AG10803 (cell line): ENCODE data around the gene MPV17.
A peak's percentile ranks its signal among the peaks of the same experiment; 100 is the strongest.

Source experiments
- DNase-seq: peaks from one replicate; pipeline ENCODE4 v3.0.0; 2010; ENCODE audit warnings: low read depth
- H3K4me3 ChIP-seq: 2 replicates; pipeline ENCODE4 v1.5.1; 2011; ENCODE audit warnings: mild to moderate bottlenecking, low read length, control low read depth
- CTCF ChIP-seq: conservative IDR thresholded peaks from 2 replicates; pipeline ENCODE4 v1.5.1; 2011; ENCODE audit warnings: mild to moderate bottlenecking, low read length, control low read depth, inconsistent platforms

The MPV17 gene

GRCh38 chr2:27262379-27263286 lies 60.3 kb downstream of the MPV17 start, which contains the start of gene SLC30A3:
Gene SLC30A3, minus strand, starts transcription at chr2:27263047. Its CDS starts 141 bp downstream, at chr2:27262906.
- DNase-seq = peak; percentile 13
- no peak for TF ChIP-seq CTCF
- H3K4me3 ChIP-seq = 0 out of 2 replicates have a peak within 1 kb of the TSS, but pooled peaks have one; percentile 12

GRCh38 chr2:27261926-27262298 lies 61.0 kb downstream of the MPV17 start:
- DNase-seq = no peak
- H3K4me3 ChIP-seq = no peak overlapping the region
- TF ChIP-seq CTCF = no peak

- H3K4me3 ChIP-seq = no peak overlapping the region
- no peak for DNase-seq
- TF ChIP-seq CTCF = no peak
Observed at GRCh38 chr2:27261241-27261925, 61.5 kb downstream of the MPV17 start.
